ENCODE data around the gene CTDSPL. TPM values are rescaled to one million over a fixed set of nuclear protein-coding genes. Genes with fewer than 3 reads are reported as not detected.

The CTDSPL gene
- total and polyA plus RNA-seq, 11 donors, result 9.2 to 54.6 (median 36.0) TPM

GRCh38 chr3:38008971-38009580 is 147.4 kb downstream of the CTDSPL start:
- Histone ChIP-seq H3K27me3 (no peaks in the 10 kb centered on the region), H3K4me1 (peaks cover 0 to 9% (median 3%) of the 10 kb centered on the region in 12 donors), H3K4me3 (no peak overlapping the region), H3K27ac (no peak overlapping the region), H3K9me3 (no peaks in the 10 kb centered on the region), H3K36me3 (peaks cover 0 to 69% (median 46%) of the 10 kb centered on the region in 9 donors)
- 88 to 91% (median 89%) methylated on average over 11 to 16 of the region's 16 CpGs for WGBS, 4 donors
- DNase-seq (peak in 2 of 5 donors; percentile 20 to 48), ATAC-seq (no peak)
- TF ChIP-seq CTCF (IDR thresholded peaks at IDR 0.05) (no peak), POLR2A (IDR thresholded peaks at IDR 0.05) (no peak)
- intact Hi-C loops (cut with DNase I), result loop anchor here in 2 of 10 donors (10.0 kb wide), 3 partner anchors 106 to 466 kb away; no protein-coding TSS in a partner anchor

- ATAC-seq, result peak in 1 of 4 donors; percentile 9
- H3K9me3 ChIP-seq, result peaks cover 0 to 2% (median 0%) of the 10 kb centered on the region in 12 donors
- peaks cover 0 to 78% (median 50%) of the 10 kb centered on the region in 9 donors for H3K36me3 ChIP-seq
- intact Hi-C loops (cut with DNase I), result loop anchor here in 2 of 10 donors (10.0 kb wide), 3 partner anchors 105 to 465 kb away; no protein-coding TSS in a partner anchor
- no peaks in the 10 kb centered on the region for H3K27me3 ChIP-seq
- peak in 3 of 5 donors; percentile 24 to 59 (median 30) for DNase-seq
- WGBS, 4 donors, result 92 to 96% (median 93%) methylated on average over 15 to 27 of the region's 27 CpGs
- H3K27ac ChIP-seq, result no peak overlapping the region
- peaks cover 0 to under 1% (median 0%) of the 10 kb centered on the region in 12 donors for H3K4me1 ChIP-seq
- H3K4me3 ChIP-seq, result no peak overlapping the region
- TF ChIP-seq POLR2A (IDR thresholded peaks at IDR 0.05) (no peak), CTCF (IDR thresholded peaks at IDR 0.05) (no peak)
Observed at GRCh38 chr3:38009807-38010591, 148.3 kb downstream of the CTDSPL start.

GRCh38 chr3:38011111-38011510 is 149.4 kb downstream of the CTDSPL start:
- Histone ChIP-seq H3K9me3 (peaks cover 0 to 4% (median 0%) of the 10 kb centered on the region in 12 donors), H3K27me3 (no peaks in the 10 kb centered on the region), H3K27ac (no peak overlapping the region), H3K36me3 (peaks cover 0 to 86% (median 59%) of the 10 kb centered on the region in 9 donors), H3K4me1 (no peaks in the 10 kb centered on the region), H3K4me3 (no peak overlapping the region)
- intact Hi-C loops (cut with DNase I), result no loop called here
- TF ChIP-seq POLR2A (IDR thresholded peaks at IDR 0.05), result no peak
- no peak for TF ChIP-seq CTCF (IDR thresholded peaks at IDR 0.05)
- peak in 3 of 5 donors; percentile 16 to 57 (median 24) for DNase-seq
- no peak for ATAC-seq
- WGBS, 4 donors, result 90 to 93% (median 91%) methylated on average over 15 to 21 of the region's 21 CpGs

GRCh38 chr3:38015485-38015884 is 153.8 kb downstream of the CTDSPL start:
- ATAC-seq (no peak), DNase-seq (peak in 1 of 5 donors; percentile 3)
- Histone ChIP-seq H3K27me3 (no peaks in the 10 kb centered on the region), H3K36me3 (peaks cover 0 to 83% (median 53%) of the 10 kb centered on the region in 9 donors), H3K9me3 (peaks cover 0 to 9% (median 0%) of the 10 kb centered on the region in 12 donors), H3K4me3 (no peak overlapping the region), H3K4me1 (peaks cover 0 to 5% (median 0%) of the 10 kb centered on the region in 12 donors), H3K27ac (no peak overlapping the region)
- 93 to 96% (median 94%) methylated on average over 3 of the region's 3 CpGs for WGBS, 4 donors
- TF ChIP-seq POLR2A (IDR thresholded peaks at IDR 0.05) (no peak), CTCF (IDR thresholded peaks at IDR 0.05) (no peak)
- intact Hi-C loops (cut with DNase I), result no loop called here
